Activated CD8-positive, alpha-beta T cell treated with anti-CD3 and anti-CD28 coated beads, Interleukin-2, amount 10 ng/mL, durations not matched to agents 7 days and 5 days (primary cell): Measurements from ENCODE around the gene MTA2. TPM values are rescaled to one million over a fixed set of nuclear protein-coding genes. Genes with fewer than 3 reads are reported as not detected.
A peak's percentile ranks its signal among the peaks of the same experiment; 100 is the strongest.

Experiments
- ATAC-seq: fragments of 150-1000 bp; cut with Tn5 transposase; one replicate; pipeline ENCODE4 v1.10.0; 2021; ENCODE audit warnings: moderate library complexity
- CTCF ChIA-PET: fragments of 350-600 bp; sonication (Branson Sonifier 250); formaldehyde crosslinking; loops from one replicate; lab custom pipeline; 2021; ENCODE audit warnings: antibody characterized with exemption; lab: Charles Lee
- POLR2A ChIA-PET: fragments of 350-600 bp; sonication (Branson Sonifier 250); formaldehyde crosslinking; loops from one replicate; lab custom pipeline; 2021; ENCODE audit warnings: antibody characterized with exemption; lab: Charles Lee
- DNase-seq: peaks from one replicate; pipeline ENCODE4 v3.0.0-alpha.2; 2020
- H3K27ac Mint-ChIP-seq: one replicate; pipeline ENCODE4 v1.8.0; 2021; ENCODE audit warnings: mild to moderate bottlenecking, mixed read lengths
- H3K27me3 Mint-ChIP-seq: one replicate; pipeline ENCODE4 v1.8.0; 2021; ENCODE audit warnings: low read depth, mixed read lengths
- H3K36me3 Mint-ChIP-seq: one replicate; pipeline ENCODE4 v1.8.0; 2021; ENCODE audit warnings: low read depth, mixed read lengths
- H3K4me1 Mint-ChIP-seq: one replicate; pipeline ENCODE4 v1.8.0; 2021; ENCODE audit warnings: low read depth, mixed read lengths
- H3K4me3 Mint-ChIP-seq: one replicate; pipeline ENCODE4 v1.8.0; 2021; ENCODE audit warnings: mild to moderate bottlenecking, mixed read lengths
- H3K9me3 Mint-ChIP-seq: one replicate; pipeline ENCODE4 v1.8.0; 2022; ENCODE audit warnings: mixed read lengths; ENCODE audit not compliant: insufficient read depth
- total RNA-seq, 2 experiments: library from RNA; stranded (reverse); gene quantifications; one replicate each; pipeline ENCODE4 v1.2.3, GENCODE V29; 2021

The MTA2 gene
- total RNA-seq, 2 experiments from 2014 or later = 249 to 273 TPM

- no peak for DNase-seq
- ChIA-PET POLR2A (interaction anchor here (1.0 to 4.3 kb wide), 3 partner anchors 12 to 238 kb away, joined by 3 to 23 read pairs (median 6); partner anchors contain the start of genes C11orf98, CSKMT and TUT1), CTCF (interaction anchor here (1.0 to 1.9 kb wide), 3 partner anchors 11 to 15 kb away, joined by 3 to 6 read pairs (median 4); partner anchors contain the start of gene TUT1)
- H3K36me3 Mint-ChIP-seq = peaks cover 69% of the 10 kb centered on the region
- H3K4me1 Mint-ChIP-seq = peaks cover 48% of the 10 kb centered on the region
- H3K9me3 Mint-ChIP-seq = no peaks in the 10 kb centered on the region
- no peaks in the 10 kb centered on the region for H3K27me3 Mint-ChIP-seq
- no peak for ATAC-seq
- peak overlapping the region; percentile 34 for H3K4me3 Mint-ChIP-seq
- peak overlapping the region; percentile 37 for H3K27ac Mint-ChIP-seq
Measured at GRCh38 chr11:62603776-62604299, 2.2 kb upstream of the MTA2 start.

DNA sequence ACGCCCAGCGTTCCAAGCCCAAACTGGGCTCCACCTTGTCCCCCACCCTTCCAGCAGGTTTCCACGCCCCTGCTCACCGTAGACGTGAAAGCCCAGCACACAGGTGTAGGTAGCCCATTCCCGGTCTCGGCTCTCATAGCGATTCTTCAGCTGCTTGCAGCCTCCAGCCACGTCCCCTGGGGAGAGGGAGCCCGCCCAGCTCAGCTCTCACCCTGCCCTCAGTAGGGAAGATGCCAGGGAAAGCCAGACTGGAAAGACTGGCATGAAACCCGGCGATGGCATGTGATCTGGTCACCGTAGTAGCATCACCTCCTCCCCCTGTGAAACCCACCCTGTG is 1.4 kb upstream of the MTA2 start:
- Mint-ChIP-seq H3K4me1 (peaks cover 49% of the 10 kb centered on the region), H3K36me3 (peaks cover 72% of the 10 kb centered on the region)
- POLR2A ChIA-PET = interaction anchor here (1.8 to 4.4 kb wide), 3 partner anchors 11 to 238 kb away, joined by 6 to 23 read pairs (median 23); partner anchors contain the start of genes C11orf98, CSKMT and TUT1

GRCh38 chr11:62602141-62603071 is 741 bp upstream of the MTA2 start:
- Mint-ChIP-seq H3K4me3 (peak overlapping the region; percentile 89), H3K27me3 (no peaks in the 10 kb centered on the region), H3K4me1 (peaks cover 49% of the 10 kb centered on the region), H3K27ac (peak overlapping the region; percentile 88), H3K36me3 (peaks cover 72% of the 10 kb centered on the region), H3K9me3 (no peaks in the 10 kb centered on the region)
- ChIA-PET CTCF (interaction anchor here (0.7 to 3.1 kb wide), 15 partner anchors 9 to 207 kb away, joined by 3 to 51 read pairs (median 4); partner anchors contain the start of genes B3GAT3, EML3, HNRNPUL2 and ROM1), POLR2A (interaction anchor here (0.9 to 4.4 kb wide), 12 partner anchors 8 to 239 kb away, joined by 3 to 69 read pairs (median 6); partner anchors contain the start of genes C11orf98, CSKMT, EEF1G and HNRNPUL2)
- DNase-seq (peak; percentile 35), ATAC-seq (no peak)

More for the DNA sequence above, 1.4 kb upstream of the MTA2 start:
- Mint-ChIP-seq H3K4me3 (peak overlapping the region; percentile 34), H3K9me3 (no peaks in the 10 kb centered on the region), H3K27ac (peak overlapping the region; percentile 41), H3K27me3 (no peaks in the 10 kb centered on the region)
- ATAC-seq (no peak), DNase-seq (no peak)
- CTCF ChIA-PET = interaction anchor here (1.0 to 1.9 kb wide), 3 partner anchors 10 to 16 kb away, joined by 3 to 6 read pairs (median 4); partner anchors contain the start of gene TUT1

DNA sequence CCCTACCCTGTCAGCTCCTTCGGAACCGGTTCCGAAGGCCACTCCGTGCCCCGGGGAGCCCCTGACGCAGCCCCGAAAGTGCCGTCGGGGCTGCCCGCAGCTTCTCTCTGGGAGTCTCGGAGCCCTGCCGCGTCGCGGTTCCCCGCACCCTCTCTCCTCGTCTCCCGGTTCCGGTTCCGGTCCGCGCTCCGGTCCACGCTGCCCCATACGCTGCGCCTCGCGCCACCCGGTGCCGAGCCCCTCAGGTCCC is 618 bp downstream of the MTA2 start:
- ChIA-PET CTCF (interaction anchor here (1.0 to 3.1 kb wide), 12 partner anchors 9 to 176 kb away, joined by 3 to 51 read pairs (median 4); partner anchors contain the start of genes B3GAT3, C11orf98, CSKMT and EML3), POLR2A (interaction anchor here (0.6 to 4.4 kb wide), 13 partner anchors 9 to 280 kb away, joined by 3 to 69 read pairs (median 3); partner anchors contain the start of genes B3GAT3, C11orf98, CSKMT and EEF1G)
- Mint-ChIP-seq H3K9me3 (no peaks in the 10 kb centered on the region), H3K27ac (peak overlapping the region; percentile 88), H3K36me3 (peaks cover 75% of the 10 kb centered on the region), H3K4me1 (peaks cover 54% of the 10 kb centered on the region), H3K4me3 (peak overlapping the region; percentile 89), H3K27me3 (no peaks in the 10 kb centered on the region)
- DNase-seq = no peak
- peak; percentile 15 for ATAC-seq

DNA sequence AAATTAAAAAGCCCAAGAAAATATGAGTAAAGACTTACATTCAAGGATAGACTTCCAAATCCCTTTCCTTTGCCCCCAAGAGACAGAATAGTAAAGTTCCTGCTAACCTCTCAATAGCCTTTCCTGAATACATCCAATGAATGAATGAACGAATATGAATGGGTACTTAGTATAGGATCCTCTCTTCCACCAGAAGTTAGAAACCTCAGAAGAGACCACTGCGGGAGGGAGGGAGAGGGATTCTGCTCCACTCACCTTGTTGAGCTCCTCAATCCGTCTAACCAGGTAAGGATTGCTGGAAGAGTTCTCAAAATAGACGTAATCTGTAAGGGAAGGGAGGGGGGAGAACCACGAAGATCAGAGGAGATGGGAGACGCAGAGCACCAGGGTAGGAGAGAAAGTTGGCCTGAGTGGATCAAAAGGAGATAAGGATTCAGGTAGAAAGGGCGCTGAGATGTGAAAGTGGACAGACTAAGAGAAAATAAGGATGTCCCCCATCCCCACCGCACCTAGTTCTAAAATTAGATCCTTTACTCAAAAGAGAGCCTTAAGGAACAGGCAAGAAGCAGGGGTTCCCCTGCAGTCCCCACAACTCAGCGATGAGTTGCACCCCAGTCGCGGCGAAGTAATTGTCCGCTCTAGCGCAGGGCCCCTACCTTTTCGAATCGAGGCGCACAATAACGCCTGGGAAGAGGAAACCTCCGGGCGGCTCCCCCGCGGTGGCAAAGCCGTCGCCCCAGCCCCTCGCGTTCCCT is 1.1 kb downstream of the MTA2 start:
- H3K4me1 Mint-ChIP-seq = peaks cover 56% of the 10 kb centered on the region
- DNase-seq = no peak
- POLR2A ChIA-PET = interaction anchor here (0.6 to 4.4 kb wide), 12 partner anchors 9 to 280 kb away, joined by 3 to 69 read pairs (median 10); partner anchors contain the start of genes B3GAT3, C11orf98, CSKMT and EEF1G

GRCh38 chr11:62599901-62600300 is 1.8 kb downstream of the MTA2 start:
- Mint-ChIP-seq H3K36me3 (peaks cover 76% of the 10 kb centered on the region), H3K27me3 (no peaks in the 10 kb centered on the region), H3K4me3 (peak overlapping the region; percentile 89), H3K4me1 (peaks cover 58% of the 10 kb centered on the region), H3K9me3 (no peaks in the 10 kb centered on the region), H3K27ac (peak overlapping the region; percentile 88)
- ChIA-PET CTCF (interaction anchor here (0.7 to 3.1 kb wide), 10 partner anchors 8 to 175 kb away, joined by 3 to 51 read pairs (median 4); partner anchors contain the start of genes C11orf98, CSKMT, LBHD1 and TUT1), POLR2A (interaction anchor here (0.6 to 4.4 kb wide), 11 partner anchors 8 to 241 kb away, joined by 3 to 69 read pairs (median 6); partner anchors contain the start of genes B3GAT3, C11orf98, CSKMT and EML3)
- ATAC-seq (no peak), DNase-seq (no peak)

More for the DNA sequence above, 1.1 kb downstream of the MTA2 start:
- peak overlapping the region; percentile 89 for H3K4me3 Mint-ChIP-seq
- no peaks in the 10 kb centered on the region for H3K9me3 Mint-ChIP-seq
- peak overlapping the region; percentile 88 for H3K27ac Mint-ChIP-seq
- no peak for ATAC-seq
- CTCF ChIA-PET = interaction anchor here (0.7 to 3.1 kb wide), 8 partner anchors 9 to 96 kb away, joined by 3 to 51 read pairs (median 4); partner anchors contain the start of genes C11orf98, CSKMT and TUT1
- H3K36me3 Mint-ChIP-seq = peaks cover 76% of the 10 kb centered on the region
- no peaks in the 10 kb centered on the region for H3K27me3 Mint-ChIP-seq

DNA sequence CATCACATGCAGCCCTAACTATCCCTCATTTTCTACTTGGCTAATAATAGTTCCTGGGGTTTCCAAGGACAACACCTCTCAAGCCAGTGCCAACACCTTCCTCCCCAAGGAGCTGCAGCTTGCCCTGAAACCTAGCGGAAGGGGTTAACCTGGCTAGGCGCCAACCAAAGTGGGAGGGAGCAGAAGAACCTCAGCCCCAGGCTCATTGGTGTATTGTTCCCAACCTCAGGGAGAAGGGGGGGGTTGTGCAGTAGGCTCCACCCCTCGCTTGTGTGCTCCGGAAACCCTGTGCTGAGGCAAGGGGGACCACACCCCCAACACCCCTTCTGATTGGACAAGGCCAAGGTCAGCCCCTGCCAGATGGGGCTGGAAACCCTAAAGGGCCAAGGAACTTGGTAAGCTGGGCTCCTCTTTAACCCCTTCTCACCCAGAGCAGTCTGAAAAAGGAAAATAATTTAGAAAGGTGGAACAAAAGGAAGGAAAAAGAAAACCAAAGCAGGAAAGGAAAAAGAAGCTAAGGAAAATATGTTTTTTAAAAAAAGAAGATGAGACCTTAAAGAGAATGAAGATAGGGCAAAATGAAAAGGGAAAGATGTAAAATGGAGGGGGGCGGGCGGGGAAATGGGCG is 2.5 kb downstream of the MTA2 start:
- DNase-seq (peak; percentile 99), ATAC-seq (peak; percentile 78)
- peak overlapping the region; percentile 88 for H3K27ac Mint-ChIP-seq
- H3K4me1 Mint-ChIP-seq = peaks cover 62% of the 10 kb centered on the region
- H3K27me3 Mint-ChIP-seq = no peaks in the 10 kb centered on the region
- CTCF ChIA-PET = interaction anchor here (0.7 to 3.1 kb wide), 10 partner anchors 7 to 187 kb away, joined by 3 to 51 read pairs (median 4); partner anchors contain the start of genes C11orf98, CSKMT, LBHD1 and TUT1
- no peaks in the 10 kb centered on the region for H3K9me3 Mint-ChIP-seq
- peaks cover 82% of the 10 kb centered on the region for H3K36me3 Mint-ChIP-seq
- H3K4me3 Mint-ChIP-seq = peak overlapping the region; percentile 89
- POLR2A ChIA-PET = interaction anchor here (0.6 to 4.4 kb wide), 13 partner anchors 7 to 1681 kb away, joined by 3 to 69 read pairs (median 5); partner anchors contain the start of genes B3GAT3, C11orf98, CSKMT and EML3

- H3K27ac Mint-ChIP-seq = peak overlapping the region; percentile 5
Measured at GRCh38 chr11:62595124-62595523, 6.5 kb downstream of the MTA2 start.

GRCh38 chr11:62593434-62594044 is 8.1 kb downstream of the MTA2 start:
- DNase-seq (peak; percentile 90), ATAC-seq (peak; percentile 37)
- Mint-ChIP-seq H3K4me1 (peaks cover 69% of the 10 kb centered on the region), H3K27ac (peak overlapping the region; percentile 78), H3K4me3 (peak overlapping the region; percentile 58), H3K9me3 (no peaks in the 10 kb centered on the region), H3K36me3 (peaks cover 69% of the 10 kb centered on the region), H3K27me3 (no peaks in the 10 kb centered on the region)
- CTCF ChIA-PET = interaction anchor here (0.8 to 4.7 kb wide), 20 partner anchors 7 to 169 kb away, joined by 3 to 51 read pairs (median 10); partner anchors contain the start of genes B3GAT3, C11orf98, CSKMT and EEF1G
- POLR2A ChIA-PET = interaction anchor here (1.0 to 3.5 kb wide), 14 partner anchors 7 to 248 kb away, joined by 3 to 69 read pairs (median 20); partner anchors contain the start of genes B3GAT3, C11orf98, CSKMT and EEF1G

More at GRCh38 chr11:62595124-62595523, 6.5 kb downstream of the MTA2 start:
- Mint-ChIP-seq H3K9me3 (no peaks in the 10 kb centered on the region), H3K4me3 (no peak overlapping the region), H3K36me3 (peaks cover 78% of the 10 kb centered on the region), H3K4me1 (peaks cover 74% of the 10 kb centered on the region), H3K27me3 (no peaks in the 10 kb centered on the region)
- ChIA-PET CTCF (interaction anchor here (0.8 to 4.7 kb wide), 3 partner anchors 26 to 75 kb away, joined by 3 to 23 read pairs (median 10); partner anchors contain the start of gene B3GAT3), POLR2A (interaction anchor here (0.6 to 1.7 kb wide), 5 partner anchors 25 to 128 kb away, joined by 3 to 5 read pairs (median 3); partner anchors contain the start of genes B3GAT3 and UQCC3)
- DNase-seq (no peak), ATAC-seq (no peak)
